Endothelial cell of umbilical vein (primary cell): ENCODE data around the gene PRKCZ. TPM values are rescaled to one million over a fixed set of nuclear protein-coding genes. Genes with fewer than 3 reads are reported as not detected.

Experiments
- BruUV-seq: library from RNA; stranded (reverse); fragments of 400-500 nt; replicated peaks from 2 replicates; lab custom pipeline; 2021; lab: Mats Ljungman, UMichigan
- CTCF ChIA-PET: fragments of 300-600, 350-600 bp; sonication (Branson Sonifier 250); formaldehyde crosslinking; loops from one replicate; lab custom pipeline; 2021; ENCODE audit warnings: antibody characterized with exemption, inconsistent platforms; lab: Charles Lee
- POLR2A ChIA-PET: fragments of 300-600, 350-600 bp; sonication (Branson Sonifier 250); formaldehyde crosslinking; loops from one replicate; lab custom pipeline; 2021; ENCODE audit warnings: antibody characterized with exemption, inconsistent platforms; lab: Charles Lee
- DNase-seq: peaks from one replicate; pipeline ENCODE4 v3.0.0-alpha.2; 2011; ENCODE audit warnings: low read depth, low spot score
- FAIRE-seq: peaks from 2 replicates; lab custom pipeline; 2011; peaks lifted over from hg19 to GRCh38; lab: Jason Lieb, UNC
- H2AFZ ChIP-seq: 2 replicates; pipeline ENCODE4 v1.6.0; 2012; ENCODE audit warnings: low read depth, low read length, control low read depth, inconsistent platforms
- H3K27ac ChIP-seq: 2 replicates; pipeline ENCODE4 v1.5.1; 2011; ENCODE audit warnings: low read depth, mild to moderate bottlenecking, control low read depth, low read length, moderate library complexity; ENCODE audit not compliant: insufficient read depth
- H3K27me3 ChIP-seq, 2 experiments: 2 replicates each; pipeline versions ENCODE4 v1.6.0 to v1.6.1; 2011; ENCODE audit warnings: low read length in 2 of 2, mixed read lengths in 1 of 2; ENCODE audit not compliant: control insufficient read depth in 2 of 2, insufficient read depth in 2 of 2
- H3K36me3 ChIP-seq, 2 experiments: 2 replicates in 1 of 2; 3 replicates in 1 of 2; pipeline ENCODE4 v1.5.1; 2011; ENCODE audit warnings: low read length in 2 of 2, mild to moderate bottlenecking in 1 of 2, moderate library complexity in 1 of 2; ENCODE audit not compliant: control insufficient read depth in 2 of 2, insufficient read depth in 2 of 2; ENCODE audit errors: extremely low read depth in 1 of 2
- H3K4me1 ChIP-seq: 3 replicates; pipeline ENCODE4 v1.5.1; 2011; ENCODE audit warnings: mild to moderate bottlenecking, low read length; ENCODE audit not compliant: control insufficient read depth, insufficient read depth; ENCODE audit errors: extremely low read depth
- H3K4me2 ChIP-seq: 2 replicates; pipeline ENCODE4 v1.6.1; 2011; ENCODE audit warnings: low read length, control low read depth, mixed read lengths; ENCODE audit not compliant: insufficient read depth
- H3K4me3 ChIP-seq, 3 experiments: fragments of 200-600 bp in 1 of 3; sonication (generic), shearing (Covaris generic) in 1 of 3; replicated peaks in 1 of 3; 2 replicates each; pipeline ENCODE4 v1.5.1; 2011 to 2016; ENCODE audit warnings: control low read depth in 3 of 3, low read length in 3 of 3, mild to moderate bottlenecking in 2 of 3, inconsistent platforms in 1 of 3, low read depth in 1 of 3, moderate library complexity in 1 of 3; ENCODE audit not compliant: insufficient read depth in 1 of 3
- H3K79me2 ChIP-seq: 2 replicates; pipeline ENCODE4 v1.6.0; 2012; ENCODE audit warnings: low read length, inconsistent platforms; ENCODE audit not compliant: control insufficient read depth, insufficient read depth
- H3K9ac ChIP-seq: replicated peaks from 2 replicates; pipeline ENCODE3; 2011; ENCODE audit warnings: low read length, control low read depth; ENCODE audit not compliant: insufficient read depth; ENCODE audit errors: extremely low read depth
- H3K9me1 ChIP-seq: replicated peaks from 3 replicates; pipeline ENCODE4 v1.6.0; 2011; ENCODE audit warnings: mild to moderate bottlenecking, low read length; ENCODE audit not compliant: control insufficient read depth, insufficient read depth; ENCODE audit errors: extremely low read depth
- H3K9me3 ChIP-seq: replicated peaks from 2 replicates; pipeline ENCODE4 v1.5.1; 2012; ENCODE audit warnings: low read length, inconsistent platforms; ENCODE audit not compliant: control insufficient read depth, insufficient read depth
- H4K20me1 ChIP-seq: replicated peaks from 2 replicates; pipeline ENCODE3; 2011; ENCODE audit warnings: mild to moderate bottlenecking, low read length; ENCODE audit not compliant: control insufficient read depth, insufficient read depth; ENCODE audit errors: extremely low read depth
- CTCF ChIP-seq, 2 donors: IDR thresholded peaks; 1 replicate in 1 of 2; 2 replicates in 1 of 2; pipeline ENCODE4 v1.5.1; 2011; ENCODE audit warnings: low read length in 2 of 2, mild to moderate bottlenecking in 2 of 2, moderate library complexity in 2 of 2, control low read depth in 1 of 2, inconsistent platforms in 1 of 2, low read depth in 1 of 2; ENCODE audit not compliant: insufficient read depth in 1 of 2; ENCODE audit errors: extremely low read depth in 1 of 2
- EZH2 ChIP-seq: IDR thresholded peaks from 2 replicates; pipeline ENCODE4 v1.6.1; 2012; ENCODE audit warnings: borderline replicate concordance, low read depth, mild to moderate bottlenecking, moderate library complexity, low read length, inconsistent platforms; ENCODE audit not compliant: severe bottlenecking
- FOS ChIP-seq: IDR thresholded peaks from 2 replicates; pipeline ENCODE4 v1.6.1; 2011; ENCODE audit warnings: mild to moderate bottlenecking, low read length, moderate library complexity, borderline replicate concordance; ENCODE audit not compliant: insufficient read depth
- GATA2 ChIP-seq: IDR thresholded peaks from 2 replicates; pipeline ENCODE4 v1.7.0; 2011; ENCODE audit warnings: low read depth, mild to moderate bottlenecking, moderate library complexity, mixed read lengths, low read length; ENCODE audit not compliant: insufficient read length, insufficient read depth
- JUN ChIP-seq: IDR thresholded peaks from 2 replicates; pipeline ENCODE4 v1.6.1; 2011; ENCODE audit warnings: borderline replicate concordance, low read depth; ENCODE audit not compliant: insufficient read length, insufficient read depth
- MAX ChIP-seq: IDR thresholded peaks from 2 replicates; pipeline ENCODE4 v1.6.1; 2011; ENCODE audit not compliant: insufficient read depth, insufficient read length
- MYC ChIP-seq: IDR thresholded peaks from one replicate; pipeline ENCODE4 v1.6.1; 2011; ENCODE audit warnings: mild to moderate bottlenecking, low read depth, low read length
- POLR2A ChIP-seq: IDR thresholded peaks from 2 replicates; pipeline ENCODE4 v1.6.1; 2012; ENCODE audit warnings: low read depth, mild to moderate bottlenecking, control low read depth, low read length
- POLR2AphosphoS5 ChIP-seq: IDR thresholded peaks from 2 replicates; pipeline ENCODE4 v1.6.1; 2012; ENCODE audit warnings: low read depth, mild to moderate bottlenecking, control low read depth, low read length, moderate library complexity; ENCODE audit not compliant: insufficient read depth
- dilution Hi-C: fragments of 300-500 bp; cut with MboI; formaldehyde crosslinking; loops from one replicate; pipeline ENCODE4 v1.15.0; 2019; ENCODE audit warnings: low sequenced_read_pairs; ENCODE audit not compliant: extremely low pct_ligation_motif_present
- intact Hi-C: fragments of 100-400 bp; cut with micrococcal nuclease; formaldehyde crosslinking; loops from one replicate; pipeline ENCODE4 v1.10.0; 2022
- polyA plus RNA-seq, 4 experiments: library from polyadenylated mRNA; depleted of rRNA in 3 of 4; stranded (reverse) in 3 of 4; unstranded in 1 of 4; fragments of >200 nt; gene quantifications; 2 replicates each; pipeline versions ENCODE4 v1.2.1 to v1.2.3, GENCODE V29; 2011 to 2012; ENCODE audit warnings: missing spikeins in 1 of 4
- total RNA-seq: library from RNA; stranded (reverse); gene quantifications from 2 replicates; pipeline ENCODE4 v1.2.3, GENCODE V29; 2021

The PRKCZ gene
- total and polyA plus RNA-seq, 2 donors (not counting 3 experiments of a cell fraction or from before 2014, with no cell fraction given) = 0.22 to 1.7 TPM

DNA sequence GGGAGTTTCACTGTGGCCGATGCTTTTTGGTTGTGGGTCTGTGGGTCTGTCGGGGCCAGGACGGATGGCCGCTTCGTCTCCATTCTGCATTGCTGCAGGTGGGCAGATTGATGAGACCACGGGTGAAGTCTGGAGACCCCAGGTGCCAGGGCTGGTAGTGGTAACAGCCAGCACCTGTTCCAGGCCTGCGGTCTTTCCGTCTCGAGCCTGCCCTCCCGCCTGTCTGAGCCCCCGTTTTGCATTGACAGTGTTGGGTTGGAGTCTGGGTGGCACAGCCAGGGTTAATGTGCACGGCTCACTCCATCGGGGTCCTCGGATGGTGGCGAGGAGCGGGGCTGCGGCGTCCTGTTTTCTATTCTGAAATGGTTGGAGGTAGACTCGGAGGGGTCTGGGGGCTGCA is 24.2 kb downstream of the PRKCZ start:
- BruUV-seq = no TSS peak
- Histone ChIP-seq H3K27me3 (no peaks in the 10 kb centered on the region), H3K79me2 (no peaks in the 10 kb centered on the region), H4K20me1 (no peaks in the 10 kb centered on the region), H3K4me2 (no peak overlapping the region), H3K27ac (no peak overlapping the region), H3K9ac (no peak overlapping the region), H3K9me3 (no peaks in the 10 kb centered on the region), H3K9me1 (no peaks in the 10 kb centered on the region), H3K36me3 (no peaks in the 10 kb centered on the region), H2AFZ (no peak overlapping the region), H3K4me3 (no peak overlapping the region), H3K4me1 (no peaks in the 10 kb centered on the region)
- FAIRE-seq = no peak
- dilution Hi-C loops = no loop called here
- intact Hi-C loops = no loop called here
- TF ChIP-seq POLR2A (no peak), EZH2 (no peak), POLR2AphosphoS5 (no peak), JUN (no peak), FOS (no peak), GATA2 (no peak), CTCF (IDR thresholded peaks at IDR 0.05; ENCODE audit: extremely low read depth in 1 of 2, insufficient read depth in 1 of 2, low read depth in 1 of 2, low read length in 2 of 2) (no peak), MAX (no peak), MYC (no peak)
- ChIA-PET POLR2A (no interaction called here), CTCF (no interaction called here)
- DNase-seq = no peak
